Ovary (tissue), 3 donors: ENCODE measurements around the gene SMLR1.

Experiments
- CTCF ChIP-seq, 3 donors: fragments of 450-650 bp in 2 of 3; fragments of 200-600 bp in 1 of 3; IDR thresholded peaks; one replicate each; pipeline versions ENCODE4 v1.5.1 to v1.8.0; 2016 to 2022; ENCODE audit warnings: antibody characterized with exemption in 3 of 3, mild to moderate bottlenecking in 1 of 3
- EP300 ChIP-seq: sonication (generic); formaldehyde crosslinking; IDR thresholded peaks from one replicate; pipeline ENCODE4 v1.6.1; 2017; ENCODE audit warnings: antibody characterized with exemption
- POLR2A ChIP-seq: fragments of 450-650 bp; IDR thresholded peaks from one replicate; pipeline ENCODE4 v1.6.1; 2017; ENCODE audit warnings: antibody characterized with exemption, mild to moderate bottlenecking, moderate library complexity
- donor health status: DM: no; HTN: no; CAD: no.

- no peak for TF ChIP-seq EP300
- TF ChIP-seq CTCF (IDR thresholded peaks at IDR 0.05), result no peak
- no peak for TF ChIP-seq POLR2A
Measured at GRCh38 chr6:130794010-130794697, 33.1 kb upstream of the SMLR1 start.
